Fibroblast of lung (primary cell): ENCODE results near the gene TMC2. TPM values are rescaled to one million over a fixed set of nuclear protein-coding genes. Genes with fewer than 3 reads are reported as not detected.
"Not testable (repeated sequence)": the region's sequence is repeated elsewhere in the genome, so short reads cannot be mapped to it uniquely, and the experiment has no call there.

Source experiments
- DNase-seq, 2 donors: peaks; one replicate each; pipeline versions ENCODE4 v3.0.0 to v3.0.0-alpha.2; 2010; ENCODE audit warnings: low read depth in 2 of 2
- H2AFZ ChIP-seq: 2 replicates; pipeline ENCODE4 v1.5.1; 2012; ENCODE audit warnings: low read length, control low read depth, inconsistent platforms
- H3K27ac ChIP-seq: 2 replicates; pipeline ENCODE4 v1.5.1; 2011; ENCODE audit warnings: low read length, control low read depth; ENCODE audit not compliant: insufficient read depth
- H3K27me3 ChIP-seq: 2 replicates; pipeline ENCODE4 v1.5.1; 2011; ENCODE audit warnings: mild to moderate bottlenecking, low read length; ENCODE audit not compliant: control insufficient read depth, insufficient read depth
- H3K36me3 ChIP-seq: 2 replicates; pipeline ENCODE4 v1.5.1; 2011; ENCODE audit warnings: low read length; ENCODE audit not compliant: control insufficient read depth, insufficient read depth
- H3K4me1 ChIP-seq: 2 replicates; pipeline ENCODE4 v1.5.1; 2011; ENCODE audit warnings: low read length; ENCODE audit not compliant: control insufficient read depth, insufficient read depth; ENCODE audit errors: extremely low read depth
- H3K4me2 ChIP-seq: 2 replicates; pipeline ENCODE4 v1.5.1; 2011; ENCODE audit warnings: low read length, control low read depth; ENCODE audit not compliant: insufficient read depth; ENCODE audit errors: extremely low read depth
- H3K4me3 ChIP-seq, 4 experiments: fragments of 200-600 bp in 1 of 4; sonication (generic) in 1 of 4; replicated peaks in 1 of 4; 2 replicates each; pipeline ENCODE4 v1.5.1; 2011 to 2016; ENCODE audit warnings: low read length in 4 of 4, low read depth in 3 of 4, mild to moderate bottlenecking in 3 of 4, control low read depth in 2 of 4, inconsistent platforms in 1 of 4, mixed read lengths in 1 of 4; ENCODE audit not compliant: insufficient read depth in 1 of 4; ENCODE audit errors: control extremely low read depth in 1 of 4
- H3K79me2 ChIP-seq: 2 replicates; pipeline ENCODE4 v1.5.1; 2012; ENCODE audit warnings: mild to moderate bottlenecking, low read length, inconsistent platforms; ENCODE audit not compliant: control insufficient read depth, insufficient read depth
- H3K9ac ChIP-seq: 2 replicates; pipeline ENCODE4 v1.5.1; 2011; ENCODE audit warnings: mild to moderate bottlenecking, low read length, control low read depth; ENCODE audit not compliant: insufficient read depth
- H3K9me3 ChIP-seq: 2 replicates; pipeline ENCODE4 v1.5.1; 2012; ENCODE audit warnings: low read depth, low read length; ENCODE audit not compliant: control insufficient read depth, insufficient read depth
- H4K20me1 ChIP-seq: 2 replicates; pipeline ENCODE4 v1.5.1; 2011; ENCODE audit warnings: low read length; ENCODE audit not compliant: control insufficient read depth, insufficient read depth; ENCODE audit errors: extremely low read depth
- EZH2 ChIP-seq: IDR thresholded peaks from 2 replicates; pipeline ENCODE4 v1.5.1; 2012; ENCODE audit warnings: low read length, control low read depth, mild to moderate bottlenecking; ENCODE audit errors: missing control alignments
- polyA minus RNA-seq: library from RNA; depleted of rRNA, polyadenylated mRNA; stranded (reverse); fragments of >200 nt; gene quantifications from 2 replicates; pipeline ENCODE4 v1.2.3, GENCODE V29; 2011; ENCODE audit warnings: low replicate concordance
- polyA plus RNA-seq, 2 donors: library from polyadenylated mRNA; depleted of rRNA in 1 of 2; stranded (reverse) in 1 of 2; unstranded in 1 of 2; fragments of >200 nt; gene quantifications; 2 replicates each; pipeline ENCODE4 v1.2.1, GENCODE V29; 2011 to 2012; ENCODE audit warnings: missing spikeins in 1 of 2
- total RNA-seq: library from RNA; depleted of rRNA; stranded (reverse); fragments of >200 nt; gene quantifications from 2 replicates; pipeline ENCODE4 v1.2.1, GENCODE V29; 2014
- TF ChIP-seq, protein P1 (sequence below), 2 donors: IDR thresholded peaks in 1 of 2; conservative IDR thresholded peaks in 1 of 2; 1 replicate in 1 of 2; 2 replicates in 1 of 2; pipeline ENCODE4 v1.5.1; 2011 to 2012; ENCODE audit warnings: low read length in 2 of 2, control low read depth in 1 of 2, inconsistent platforms in 1 of 2, low read depth in 1 of 2, mild to moderate bottlenecking in 1 of 2

The TMC2 gene, protein sequence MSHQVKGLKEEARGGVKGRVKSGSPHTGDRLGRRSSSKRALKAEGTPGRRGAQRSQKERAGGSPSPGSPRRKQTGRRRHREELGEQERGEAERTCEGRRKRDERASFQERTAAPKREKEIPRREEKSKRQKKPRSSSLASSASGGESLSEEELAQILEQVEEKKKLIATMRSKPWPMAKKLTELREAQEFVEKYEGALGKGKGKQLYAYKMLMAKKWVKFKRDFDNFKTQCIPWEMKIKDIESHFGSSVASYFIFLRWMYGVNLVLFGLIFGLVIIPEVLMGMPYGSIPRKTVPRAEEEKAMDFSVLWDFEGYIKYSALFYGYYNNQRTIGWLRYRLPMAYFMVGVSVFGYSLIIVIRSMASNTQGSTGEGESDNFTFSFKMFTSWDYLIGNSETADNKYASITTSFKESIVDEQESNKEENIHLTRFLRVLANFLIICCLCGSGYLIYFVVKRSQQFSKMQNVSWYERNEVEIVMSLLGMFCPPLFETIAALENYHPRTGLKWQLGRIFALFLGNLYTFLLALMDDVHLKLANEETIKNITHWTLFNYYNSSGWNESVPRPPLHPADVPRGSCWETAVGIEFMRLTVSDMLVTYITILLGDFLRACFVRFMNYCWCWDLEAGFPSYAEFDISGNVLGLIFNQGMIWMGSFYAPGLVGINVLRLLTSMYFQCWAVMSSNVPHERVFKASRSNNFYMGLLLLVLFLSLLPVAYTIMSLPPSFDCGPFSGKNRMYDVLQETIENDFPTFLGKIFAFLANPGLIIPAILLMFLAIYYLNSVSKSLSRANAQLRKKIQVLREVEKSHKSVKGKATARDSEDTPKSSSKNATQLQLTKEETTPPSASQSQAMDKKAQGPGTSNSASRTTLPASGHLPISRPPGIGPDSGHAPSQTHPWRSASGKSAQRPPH
- total RNA-seq (under 0.01 TPM in 2 replicates), polyA plus RNA-seq (not detected in 2 replicates), polyA minus RNA-seq (not detected in 2 replicates)
- not detected in 2 replicates for polyA plus RNA-seq (2012)

DNA sequence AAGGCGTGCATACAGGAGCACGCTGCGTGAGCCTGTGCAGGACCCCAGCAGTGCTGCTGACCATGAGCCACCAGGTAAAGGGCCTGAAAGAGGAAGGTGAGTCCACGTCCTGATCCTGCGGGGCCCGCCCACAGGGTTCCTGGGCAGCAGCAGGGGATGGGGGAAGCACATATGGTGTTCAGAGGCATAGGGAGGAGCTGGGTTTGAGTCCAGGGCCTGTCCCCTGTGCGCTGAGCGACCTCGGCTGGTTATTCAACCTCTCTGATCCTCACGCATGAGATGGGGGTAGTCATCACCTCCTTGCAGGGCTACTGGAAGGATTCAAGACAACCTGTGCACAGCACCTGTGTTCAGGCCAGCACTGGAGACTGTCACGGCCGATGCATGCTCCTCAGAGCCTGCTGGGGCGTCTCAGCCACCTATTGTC is at the start of gene TMC2:
Gene TMC2, plus strand, starts transcription at position 14 of the 427 bp plus-strand sequence. Its CDS starts 49 bp downstream, at position 63.
- TF ChIP-seq, protein P1, sequence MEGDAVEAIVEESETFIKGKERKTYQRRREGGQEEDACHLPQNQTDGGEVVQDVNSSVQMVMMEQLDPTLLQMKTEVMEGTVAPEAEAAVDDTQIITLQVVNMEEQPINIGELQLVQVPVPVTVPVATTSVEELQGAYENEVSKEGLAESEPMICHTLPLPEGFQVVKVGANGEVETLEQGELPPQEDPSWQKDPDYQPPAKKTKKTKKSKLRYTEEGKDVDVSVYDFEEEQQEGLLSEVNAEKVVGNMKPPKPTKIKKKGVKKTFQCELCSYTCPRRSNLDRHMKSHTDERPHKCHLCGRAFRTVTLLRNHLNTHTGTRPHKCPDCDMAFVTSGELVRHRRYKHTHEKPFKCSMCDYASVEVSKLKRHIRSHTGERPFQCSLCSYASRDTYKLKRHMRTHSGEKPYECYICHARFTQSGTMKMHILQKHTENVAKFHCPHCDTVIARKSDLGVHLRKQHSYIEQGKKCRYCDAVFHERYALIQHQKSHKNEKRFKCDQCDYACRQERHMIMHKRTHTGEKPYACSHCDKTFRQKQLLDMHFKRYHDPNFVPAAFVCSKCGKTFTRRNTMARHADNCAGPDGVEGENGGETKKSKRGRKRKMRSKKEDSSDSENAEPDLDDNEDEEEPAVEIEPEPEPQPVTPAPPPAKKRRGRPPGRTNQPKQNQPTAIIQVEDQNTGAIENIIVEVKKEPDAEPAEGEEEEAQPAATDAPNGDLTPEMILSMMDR (conservative IDR thresholded peaks at IDR 0.05 in 1 of 2, IDR thresholded peaks at IDR 0.05 in 1 of 2; ENCODE audit: low read depth in 1 of 2, low read length in 2 of 2), result no peak
- no peak for TF ChIP-seq EZH2

DNA sequence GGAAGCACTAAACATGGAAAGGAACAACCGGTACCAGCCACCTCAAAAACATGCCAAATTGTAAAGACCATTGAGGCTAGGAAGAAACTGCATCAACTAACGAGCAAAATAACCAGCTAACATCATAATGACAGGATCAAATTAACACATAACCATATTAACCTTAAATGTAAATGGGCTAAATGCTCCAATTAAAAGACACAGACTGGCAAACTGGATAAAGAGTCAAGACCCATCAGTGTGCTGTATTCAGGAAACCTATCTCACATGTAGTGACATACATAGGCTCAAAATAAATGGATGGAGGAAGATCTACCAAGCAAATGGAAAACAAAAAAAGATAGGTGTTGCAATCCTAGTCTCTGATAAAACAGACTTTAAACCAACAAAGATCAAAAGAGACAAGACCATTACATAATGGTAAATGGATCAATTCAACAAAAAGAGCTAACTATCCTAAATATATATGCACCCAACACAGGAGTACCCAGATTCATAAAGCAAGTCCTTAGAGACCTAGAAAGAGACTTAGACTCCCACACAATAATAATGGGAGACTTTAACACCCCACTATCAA is 33.5 kb upstream of the TMC2 start:
- not testable (repeated sequence) for H4K20me1 ChIP-seq, H3K4me2 ChIP-seq, H3K27me3 ChIP-seq, DNase-seq, H3K79me2 ChIP-seq, H3K9me3 ChIP-seq, H3K27ac ChIP-seq, H3K4me1 ChIP-seq, H3K4me3 ChIP-seq, H3K36me3 ChIP-seq, H3K9ac ChIP-seq, H2AFZ ChIP-seq

More for the DNA sequence above, at the start of gene TMC2:
- peaks cover 26% of the 10 kb centered on the region for H3K27me3 ChIP-seq
- H3K9ac ChIP-seq, result no peak within 1 kb of the TSS
- H3K4me2 ChIP-seq, result no peak within 1 kb of the TSS
- no peak for DNase-seq
- no peaks in the 10 kb centered on the region for H4K20me1 ChIP-seq
- H2AFZ ChIP-seq, result no peak within 1 kb of the TSS
- H3K27ac ChIP-seq, result no peak within 1 kb of the TSS
- no peaks in the 10 kb centered on the region for H3K79me2 ChIP-seq
- no peaks in the 10 kb centered on the region for H3K4me1 ChIP-seq
- H3K36me3 ChIP-seq, result no peaks in the 10 kb centered on the region
- no peaks in the 10 kb centered on the region for H3K9me3 ChIP-seq
- no peak within 1 kb of the TSS for H3K4me3 ChIP-seq

DNA sequence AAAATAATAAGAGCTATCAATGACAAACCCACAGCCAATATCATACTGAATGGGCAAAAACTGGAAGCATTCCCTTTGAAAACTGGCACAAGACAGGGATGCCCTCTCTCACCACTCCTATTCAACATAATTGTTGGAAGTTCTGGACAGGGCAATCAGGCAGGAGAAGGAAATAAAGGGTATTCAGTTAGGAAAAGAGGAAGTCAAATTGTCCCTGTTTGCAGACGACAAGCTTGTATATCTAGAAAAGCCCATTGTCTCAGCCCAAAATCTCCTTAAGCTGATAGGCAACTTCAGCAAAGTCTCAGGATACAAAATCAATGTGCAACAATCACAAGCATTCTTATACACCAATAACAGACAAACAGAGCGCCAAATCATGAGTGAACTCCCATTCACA is 31.6 kb upstream of the TMC2 start:
- H3K4me2 ChIP-seq, H3K27ac ChIP-seq, H3K4me3 ChIP-seq, H3K4me1 ChIP-seq, H3K9ac ChIP-seq, H3K27me3 ChIP-seq, H3K36me3 ChIP-seq, DNase-seq, H2AFZ ChIP-seq, H3K9me3 ChIP-seq, H4K20me1 ChIP-seq: not testable (repeated sequence)
- peaks cover 14% of the 10 kb centered on the region for H3K79me2 ChIP-seq

DNA sequence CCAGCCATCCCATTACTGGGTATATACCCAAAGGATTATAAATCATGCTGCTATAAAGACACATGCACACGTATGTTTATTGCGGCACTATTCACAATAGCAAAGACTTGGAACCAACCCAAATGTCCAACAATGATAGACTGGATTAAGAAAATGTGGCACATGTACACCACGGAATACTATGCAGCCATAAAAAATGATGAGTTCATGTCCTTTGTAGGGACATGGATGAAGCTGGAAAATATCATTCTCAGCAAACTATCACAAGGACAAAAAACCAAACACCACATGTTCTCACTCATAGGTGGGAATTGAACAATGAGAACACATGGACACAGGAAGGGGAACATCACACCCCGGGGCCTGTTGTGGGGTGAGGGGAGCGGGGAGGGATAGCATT is 29.9 kb upstream of the TMC2 start:
- not testable (repeated sequence) for H2AFZ ChIP-seq, H3K27ac ChIP-seq, H3K9ac ChIP-seq, H3K4me1 ChIP-seq, H3K4me3 ChIP-seq, DNase-seq, H3K27me3 ChIP-seq, H3K36me3 ChIP-seq, H3K4me2 ChIP-seq, H3K9me3 ChIP-seq, H4K20me1 ChIP-seq
- peaks cover 14% of the 10 kb centered on the region for H3K79me2 ChIP-seq
